ENCODE results near the gene LPGAT1. TPM values are rescaled to one million over a fixed set of nuclear protein-coding genes. Genes with fewer than 3 reads are reported as not detected.
A peak's percentile ranks its signal among the peaks of the same experiment; 100 is the strongest.
"Not testable (repeated sequence)": the region's sequence is repeated elsewhere in the genome, so short reads cannot be mapped to it uniquely, and the experiment has no call there.

LPGAT1 gene
- total and polyA plus RNA-seq, 12 donors: 5.9 to 36.6 (median 26.4) TPM

DNA sequence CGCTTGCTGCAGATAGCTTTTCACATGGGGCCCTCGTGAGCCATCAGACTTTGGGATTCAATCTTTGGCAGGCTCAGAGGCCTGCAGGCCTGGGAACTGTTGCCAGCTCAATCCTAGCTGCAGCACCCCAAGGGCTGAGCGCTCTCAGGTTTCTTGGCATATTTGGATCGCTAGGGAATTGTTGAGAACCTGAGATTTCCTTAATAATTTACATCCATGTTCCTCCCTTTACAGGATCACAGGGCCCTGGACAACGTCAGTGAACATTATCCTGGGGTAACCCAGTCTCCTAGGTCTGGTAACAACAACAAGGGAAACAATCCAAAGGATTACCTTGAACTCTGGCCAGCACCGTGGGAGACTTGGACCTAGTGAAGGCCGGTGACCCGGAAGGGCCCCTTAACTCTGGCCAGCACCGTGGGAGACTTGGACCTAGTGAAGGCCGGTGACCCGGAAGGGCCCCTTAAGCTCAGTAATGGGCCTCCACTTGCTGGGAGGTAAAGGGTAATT lies 105.8 kb downstream of the LPGAT1 start:
- DNase-seq: no peak
- no peak overlapping the region for H3K4me3 ChIP-seq
- peaks cover 0 to 6% (median 0%) of the 10 kb centered on the region in 9 donors for H3K4me1 ChIP-seq
- H3K9me3 ChIP-seq: no peaks in the 10 kb centered on the region
- H3K36me3 ChIP-seq: no peaks in the 10 kb centered on the region
- intact Hi-C loops (cut with DNase I): no loop called here
- ATAC-seq: peak in 4 of 8 donors; percentile 16 to 33 (median 26)
- no peak overlapping the region for H3K27ac ChIP-seq
- TF ChIP-seq, protein P1, sequence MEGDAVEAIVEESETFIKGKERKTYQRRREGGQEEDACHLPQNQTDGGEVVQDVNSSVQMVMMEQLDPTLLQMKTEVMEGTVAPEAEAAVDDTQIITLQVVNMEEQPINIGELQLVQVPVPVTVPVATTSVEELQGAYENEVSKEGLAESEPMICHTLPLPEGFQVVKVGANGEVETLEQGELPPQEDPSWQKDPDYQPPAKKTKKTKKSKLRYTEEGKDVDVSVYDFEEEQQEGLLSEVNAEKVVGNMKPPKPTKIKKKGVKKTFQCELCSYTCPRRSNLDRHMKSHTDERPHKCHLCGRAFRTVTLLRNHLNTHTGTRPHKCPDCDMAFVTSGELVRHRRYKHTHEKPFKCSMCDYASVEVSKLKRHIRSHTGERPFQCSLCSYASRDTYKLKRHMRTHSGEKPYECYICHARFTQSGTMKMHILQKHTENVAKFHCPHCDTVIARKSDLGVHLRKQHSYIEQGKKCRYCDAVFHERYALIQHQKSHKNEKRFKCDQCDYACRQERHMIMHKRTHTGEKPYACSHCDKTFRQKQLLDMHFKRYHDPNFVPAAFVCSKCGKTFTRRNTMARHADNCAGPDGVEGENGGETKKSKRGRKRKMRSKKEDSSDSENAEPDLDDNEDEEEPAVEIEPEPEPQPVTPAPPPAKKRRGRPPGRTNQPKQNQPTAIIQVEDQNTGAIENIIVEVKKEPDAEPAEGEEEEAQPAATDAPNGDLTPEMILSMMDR (IDR thresholded peaks at IDR 0.05): no peak
- H3K27me3 ChIP-seq: no peaks in the 10 kb centered on the region
- 41 to 44% methylated on average over 11 of the region's 11 CpGs for WGBS, 2 donors

DNA sequence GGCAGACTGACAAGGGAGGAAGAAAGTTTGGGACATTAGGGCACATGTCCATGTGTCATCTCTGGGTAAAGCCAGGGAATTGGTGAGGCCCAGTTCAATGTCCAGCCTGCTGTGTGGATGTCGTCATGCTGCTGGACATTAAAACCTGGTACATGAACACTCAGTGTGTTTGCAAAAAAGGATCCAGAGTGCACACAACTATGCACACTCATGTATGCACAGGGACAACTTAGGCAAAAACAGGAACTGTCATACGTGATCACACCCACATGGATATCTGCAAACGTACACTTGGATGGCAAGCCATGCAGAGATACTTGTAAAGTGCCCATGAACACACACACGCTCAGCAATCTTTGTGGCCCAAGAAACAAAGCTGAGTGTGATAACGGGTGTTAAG lies 107.3 kb downstream of the LPGAT1 start:
- ATAC-seq (no peak), DNase-seq (no peak)
- no peaks in the 10 kb centered on the region for H3K36me3 ChIP-seq
- H3K9me3 ChIP-seq: no peaks in the 10 kb centered on the region
- no peak overlapping the region for H3K4me3 ChIP-seq
- no peak overlapping the region for H3K27ac ChIP-seq
- intact Hi-C loops (cut with DNase I): no loop called here
- H3K4me1 ChIP-seq: peaks cover 0 to 6% (median 0%) of the 10 kb centered on the region in 9 donors
- TF ChIP-seq, protein P1 (IDR thresholded peaks at IDR 0.05): no peak
- WGBS, 2 donors: 90 to 92% methylated on average over 5 of the region's 5 CpGs
- H3K27me3 ChIP-seq: no peaks in the 10 kb centered on the region

DNA sequence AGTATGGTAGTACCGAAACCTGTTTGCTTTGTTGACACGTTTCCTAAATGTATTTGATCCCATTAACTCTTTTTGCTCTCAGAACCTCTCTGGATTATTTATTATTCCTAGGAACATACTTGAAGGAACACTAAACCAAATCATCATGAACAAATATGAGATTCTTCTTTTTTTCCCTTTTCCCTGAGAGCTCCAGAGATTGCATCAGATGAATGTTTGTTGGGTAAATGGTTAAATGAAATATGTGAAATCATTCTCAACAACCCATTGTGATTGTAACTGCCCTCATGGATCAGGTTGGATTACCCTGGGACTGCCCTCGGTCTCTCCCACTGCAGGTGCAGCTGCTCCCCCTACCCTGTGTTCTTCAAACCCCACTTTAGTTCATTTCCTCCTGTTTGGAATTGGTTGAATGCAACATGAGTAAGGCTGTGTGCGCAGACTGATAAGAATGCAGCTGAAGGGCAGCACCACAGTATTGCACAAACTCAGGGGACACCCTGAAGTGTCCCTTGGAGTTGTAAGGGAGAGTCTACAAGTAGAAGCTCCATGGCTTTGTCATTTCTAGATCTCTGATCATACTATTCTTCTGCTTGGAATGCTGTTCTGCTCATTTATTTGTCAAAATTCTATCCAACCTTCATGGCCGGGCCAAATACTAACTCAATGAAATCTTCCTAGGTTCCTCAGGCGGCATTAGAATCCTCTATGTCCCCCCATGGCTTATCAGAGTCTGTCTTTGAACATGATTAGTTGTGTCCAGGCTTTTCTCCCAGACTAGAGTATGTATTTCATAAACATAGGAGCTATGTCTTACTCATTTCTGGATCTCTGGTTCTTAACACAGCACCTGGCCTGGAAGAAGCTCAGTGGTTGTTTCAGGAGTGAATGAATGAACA lies 108.0 kb downstream of the LPGAT1 start:
- no peaks in the 10 kb centered on the region for H3K9me3 ChIP-seq
- DNase-seq (no peak), ATAC-seq (no peak)
- H3K4me3 ChIP-seq: no peak overlapping the region
- no peaks in the 10 kb centered on the region for H3K36me3 ChIP-seq
- TF ChIP-seq, protein P1 (IDR thresholded peaks at IDR 0.05): no peak
- peaks cover 0 to 6% (median 0%) of the 10 kb centered on the region in 9 donors for H3K4me1 ChIP-seq
- intact Hi-C loops (cut with DNase I): no loop called here
- WGBS, 2 donors: 92 to 94% methylated on average over 6 of the region's 6 CpGs
- H3K27ac ChIP-seq: no peak overlapping the region
- no peaks in the 10 kb centered on the region for H3K27me3 ChIP-seq

DNA sequence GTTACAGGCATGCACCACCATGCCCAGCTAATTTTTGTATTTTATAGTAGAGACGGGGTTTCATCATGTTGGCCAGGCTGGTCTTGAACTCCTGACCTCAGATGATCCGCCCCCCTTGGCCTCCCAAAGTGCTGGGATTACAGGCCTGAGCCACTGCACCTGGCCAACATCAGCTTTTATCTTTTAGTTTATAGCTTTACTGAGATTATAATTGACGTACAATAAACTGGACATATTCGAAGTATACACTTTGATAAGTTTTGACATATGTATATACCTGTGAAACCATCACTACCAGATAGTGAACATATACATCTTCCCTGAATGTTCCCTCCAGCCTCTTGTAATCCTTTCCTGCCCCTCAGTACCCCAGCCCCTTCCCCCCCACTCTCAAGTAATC lies 114.0 kb downstream of the LPGAT1 start:
- H3K4me3 ChIP-seq; intact Hi-C loops (cut with DNase I); DNase-seq; ATAC-seq; H3K27ac ChIP-seq; H3K36me3 ChIP-seq; H3K27me3 ChIP-seq; H3K9me3 ChIP-seq: not testable (repeated sequence)
- peaks cover 0 to 13% (median 6%) of the 10 kb centered on the region in 9 donors for H3K4me1 ChIP-seq
- WGBS, 2 donors: 91 to 95% methylated on average over 4 of the region's 4 CpGs

DNA sequence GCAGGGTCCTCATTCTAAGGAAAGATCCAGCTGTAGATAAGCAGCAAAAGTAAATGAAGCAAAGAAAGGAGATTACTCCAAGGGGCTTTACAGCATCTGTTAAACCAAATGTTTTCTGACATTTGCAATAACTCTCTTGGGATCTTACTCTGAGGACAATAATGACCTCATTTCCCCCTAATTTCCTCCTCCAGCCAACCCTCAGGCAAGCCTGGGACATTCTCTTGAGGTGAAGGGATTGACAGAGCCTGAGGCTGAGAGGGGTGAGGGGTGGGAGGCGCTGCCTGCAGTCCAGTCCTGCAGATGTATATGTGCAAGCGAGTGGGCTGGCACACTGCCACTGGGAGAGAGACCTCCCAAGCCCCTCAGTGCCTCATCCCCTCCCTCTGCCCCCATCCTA lies 114.6 kb downstream of the LPGAT1 start:
- Histone ChIP-seq H3K9me3 (no peaks in the 10 kb centered on the region), H3K4me3 (no peak overlapping the region), H3K27me3 (no peaks in the 10 kb centered on the region), H3K36me3 (no peaks in the 10 kb centered on the region), H3K4me1 (peaks cover 0 to 13% (median 6%) of the 10 kb centered on the region in 9 donors), H3K27ac (no peak overlapping the region)
- intact Hi-C loops (cut with DNase I): no loop called here
- DNase-seq (no peak), ATAC-seq (peak in 7 of 8 donors; percentile 34 to 82 (median 61))
- whole genome bisulfite sequencing, 2 donors: 50 to 51% methylated on average over 2 of the region's 2 CpGs
- TF ChIP-seq, protein P1 (IDR thresholded peaks at IDR 0.05): no peak
